ENCODE data around the gene MEP1B.

DNA sequence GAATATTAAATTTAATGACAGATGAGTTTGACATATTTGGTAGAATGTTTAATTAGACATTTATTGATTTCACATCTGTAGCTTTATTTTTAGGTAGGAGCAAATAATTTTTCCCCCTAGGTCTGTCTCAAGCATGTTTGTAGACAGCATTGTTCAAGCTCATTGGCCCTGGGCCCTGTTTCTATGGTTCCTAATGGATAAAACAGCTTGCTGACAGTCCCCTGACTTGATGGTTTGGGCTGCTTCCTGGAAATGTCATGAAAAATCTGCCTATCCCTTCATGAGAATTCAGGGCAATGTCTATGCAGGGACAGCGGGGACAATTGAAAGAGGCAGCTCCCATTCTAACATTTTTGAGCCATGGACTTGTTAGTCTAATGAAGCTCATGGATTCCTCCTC is 14.6 kb upstream of the MEP1B start:
- TF ChIP-seq, protein P1, sequence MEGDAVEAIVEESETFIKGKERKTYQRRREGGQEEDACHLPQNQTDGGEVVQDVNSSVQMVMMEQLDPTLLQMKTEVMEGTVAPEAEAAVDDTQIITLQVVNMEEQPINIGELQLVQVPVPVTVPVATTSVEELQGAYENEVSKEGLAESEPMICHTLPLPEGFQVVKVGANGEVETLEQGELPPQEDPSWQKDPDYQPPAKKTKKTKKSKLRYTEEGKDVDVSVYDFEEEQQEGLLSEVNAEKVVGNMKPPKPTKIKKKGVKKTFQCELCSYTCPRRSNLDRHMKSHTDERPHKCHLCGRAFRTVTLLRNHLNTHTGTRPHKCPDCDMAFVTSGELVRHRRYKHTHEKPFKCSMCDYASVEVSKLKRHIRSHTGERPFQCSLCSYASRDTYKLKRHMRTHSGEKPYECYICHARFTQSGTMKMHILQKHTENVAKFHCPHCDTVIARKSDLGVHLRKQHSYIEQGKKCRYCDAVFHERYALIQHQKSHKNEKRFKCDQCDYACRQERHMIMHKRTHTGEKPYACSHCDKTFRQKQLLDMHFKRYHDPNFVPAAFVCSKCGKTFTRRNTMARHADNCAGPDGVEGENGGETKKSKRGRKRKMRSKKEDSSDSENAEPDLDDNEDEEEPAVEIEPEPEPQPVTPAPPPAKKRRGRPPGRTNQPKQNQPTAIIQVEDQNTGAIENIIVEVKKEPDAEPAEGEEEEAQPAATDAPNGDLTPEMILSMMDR (IDR thresholded peaks at IDR 0.05; ENCODE audit: insufficient read depth, low read length, poor library complexity, severe bottlenecking), result no peak
- TF ChIP-seq EZH2phosphoT487 (conservative IDR thresholded peaks at IDR 0.05; ENCODE audit: low read length), result no peak
